Coronary artery (tissue), 2 donors: ENCODE results near the gene KCNMB4.

ENCODE experiments used
- DNase-seq: peaks from one replicate; pipeline ENCODE4 v3.0.0-alpha.2; 2017; ENCODE audit warnings: low spot score
- H3K27ac ChIP-seq, 2 donors: fragments of 200-600 bp; sonication (generic); one replicate each; pipeline ENCODE4 v1.5.1; 2016 to 2019
- H3K4me3 ChIP-seq: fragments of 200-600 bp; sonication (generic); 2 replicates; pipeline ENCODE4 v1.5.1; 2016; ENCODE audit warnings: mild to moderate bottlenecking, moderate library complexity
- CTCF ChIP-seq: fragments of 200-600 bp; sonication (generic); IDR thresholded peaks from one replicate; pipeline ENCODE4 v1.5.1; 2019; ENCODE audit warnings: antibody characterized with exemption

Gene KCNMB4

DNA sequence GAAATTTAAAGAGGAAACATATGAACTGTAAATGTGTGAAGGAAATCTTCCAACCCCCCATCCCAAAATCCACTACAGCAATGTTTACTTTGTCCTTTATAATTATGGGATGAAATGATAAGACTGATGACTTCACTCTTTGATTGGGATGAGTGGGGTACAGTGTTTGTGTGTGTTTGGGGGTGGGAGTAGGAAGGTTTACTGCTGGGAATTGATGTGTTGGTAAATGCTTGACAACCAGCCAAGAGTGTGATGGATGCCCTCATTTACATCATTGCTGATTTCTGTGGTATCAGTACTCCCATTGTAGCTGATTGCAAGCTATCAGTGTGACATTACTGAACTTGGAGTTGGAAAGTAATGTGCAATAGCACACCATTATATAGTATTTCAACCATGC is 90.9 kb downstream of the KCNMB4 start:
- TF ChIP-seq CTCF = no peak
- no peak for DNase-seq
- no peak overlapping the region for H3K27ac ChIP-seq
- no peak overlapping the region for H3K4me3 ChIP-seq

DNA sequence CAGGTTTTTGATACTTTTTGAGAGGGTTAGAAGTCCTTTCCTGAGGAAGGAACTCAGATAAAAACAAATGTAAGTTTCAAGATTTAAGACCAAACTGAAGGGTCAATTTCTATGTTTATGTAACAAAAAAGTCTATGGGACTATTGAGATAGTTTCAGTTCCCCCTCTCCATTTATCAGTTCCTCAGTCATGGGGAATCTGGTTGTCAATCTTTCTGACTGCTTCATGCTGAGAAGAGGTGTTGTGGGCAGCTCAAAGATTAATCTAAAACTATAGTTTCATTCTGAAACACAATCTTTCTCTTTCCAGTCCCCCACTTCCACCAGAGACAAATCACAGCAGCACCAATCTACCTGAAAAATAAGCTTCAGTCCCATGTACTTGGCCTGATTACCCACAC is 93.7 kb downstream of the KCNMB4 start:
- DNase-seq = no peak
- no peak overlapping the region for H3K27ac ChIP-seq

DNA sequence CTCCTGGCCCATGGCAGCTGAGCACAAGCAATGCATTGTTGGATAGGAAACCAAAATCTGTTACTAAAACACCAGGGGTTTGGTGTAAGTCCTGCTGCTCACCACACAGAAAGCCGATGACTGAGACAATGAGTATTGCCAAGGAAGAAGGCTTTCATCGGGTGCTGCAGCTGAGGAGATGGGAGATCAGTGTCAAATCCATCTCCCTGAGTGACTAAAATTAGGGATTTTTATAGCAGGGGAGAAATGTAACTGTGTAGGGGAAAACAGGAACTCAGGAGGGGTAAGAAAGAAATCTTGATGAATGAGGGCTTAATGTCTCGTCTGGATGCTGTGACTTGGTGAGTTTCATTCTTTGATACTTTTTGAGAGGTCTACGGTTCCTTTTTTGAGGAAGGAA is 97.9 kb downstream of the KCNMB4 start:
- H3K4me3 ChIP-seq = no peak overlapping the region
- TF ChIP-seq CTCF = no peak
- no peak for DNase-seq
- H3K27ac ChIP-seq = no peak overlapping the region

More for the DNA sequence above, 93.7 kb downstream of the KCNMB4 start:
- no peak overlapping the region for H3K4me3 ChIP-seq
- no peak for TF ChIP-seq CTCF

DNA sequence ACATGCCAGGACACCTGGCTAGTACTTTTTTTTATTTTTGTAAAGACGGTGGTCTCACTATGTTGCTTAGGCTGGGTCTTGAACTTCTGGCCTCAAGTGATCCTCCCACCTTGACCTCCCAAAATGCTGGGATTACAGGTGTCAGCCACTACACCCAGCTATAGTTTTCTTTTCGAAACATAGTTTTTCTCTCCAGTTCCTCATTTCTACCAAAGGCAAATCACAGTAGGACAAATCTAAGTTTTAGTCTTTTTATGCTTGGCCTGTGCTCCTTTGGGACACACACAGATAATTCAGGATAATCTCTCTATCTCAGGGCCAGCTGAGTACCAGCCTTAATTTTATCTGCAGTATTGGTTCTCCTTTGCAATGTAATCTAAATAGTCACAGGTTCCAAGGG is 100.7 kb downstream of the KCNMB4 start:
- DNase-seq = no peak
- H3K27ac ChIP-seq = no peak overlapping the region
- H3K4me3 ChIP-seq = no peak overlapping the region
- TF ChIP-seq CTCF = no peak

DNA sequence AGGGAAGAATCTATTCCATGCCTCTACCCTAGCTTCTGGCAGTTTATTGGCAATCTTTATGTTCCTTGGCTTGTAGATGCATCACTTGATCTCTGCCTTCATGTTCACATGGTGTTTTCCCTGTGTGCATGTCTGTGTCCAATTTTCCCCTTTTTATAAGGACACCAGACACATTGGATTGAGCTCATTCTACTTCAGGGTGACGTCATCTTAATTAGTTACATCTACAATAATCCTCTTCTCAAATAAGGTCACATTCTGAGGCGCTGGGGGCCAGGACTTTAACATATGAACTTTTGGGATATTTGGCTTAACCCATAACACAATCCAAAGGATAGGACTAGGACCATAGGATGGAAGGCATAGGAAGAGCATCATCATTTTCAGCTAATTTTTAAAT is 101.4 kb downstream of the KCNMB4 start:
- no peak for TF ChIP-seq CTCF
- DNase-seq = no peak
- H3K27ac ChIP-seq = no peak overlapping the region
- no peak overlapping the region for H3K4me3 ChIP-seq

DNA sequence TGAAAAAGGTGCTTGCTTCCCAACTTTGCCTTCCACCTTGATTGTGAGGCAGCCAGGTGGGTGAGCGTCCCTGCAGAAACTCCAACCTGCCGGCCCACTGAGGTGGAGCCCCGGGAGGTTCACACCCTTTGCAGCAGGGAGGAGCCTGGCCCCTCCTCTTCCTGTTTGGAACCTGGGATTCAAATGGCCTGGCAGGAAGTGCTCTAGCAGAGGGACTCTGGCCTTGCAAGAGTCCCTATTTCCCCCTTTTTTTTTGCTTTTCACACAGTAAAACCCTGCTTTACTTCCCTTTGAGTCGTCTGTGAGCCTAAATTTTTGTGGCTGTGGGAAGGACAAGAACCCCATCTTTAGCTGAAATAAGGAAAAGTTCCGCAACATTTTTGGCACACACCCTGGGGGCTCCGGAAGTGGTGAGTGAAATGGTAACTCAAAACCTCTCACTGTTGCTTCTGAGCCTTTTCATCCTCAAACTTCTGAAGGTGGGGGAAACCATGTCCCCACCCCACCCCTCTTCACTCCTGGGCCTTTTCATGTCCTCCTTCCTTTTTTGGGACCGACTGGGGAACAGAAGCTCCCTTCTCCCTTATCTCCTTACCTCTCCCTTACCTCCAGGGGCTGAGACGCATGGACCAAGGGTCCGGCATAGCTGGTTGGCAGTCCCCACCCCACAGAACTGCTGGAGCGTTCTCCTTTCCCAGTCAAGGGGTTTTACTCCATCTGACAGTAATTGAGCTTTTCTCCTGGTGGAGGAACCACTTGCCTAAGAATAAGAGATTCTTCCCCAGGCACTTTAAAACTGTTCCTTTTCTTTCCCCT is 102.0 kb downstream of the KCNMB4 start:
- Histone ChIP-seq H3K27ac (no peak overlapping the region), H3K4me3 (no peak overlapping the region)
- TF ChIP-seq CTCF = no peak
- DNase-seq = no peak

- no peak overlapping the region for H3K27ac ChIP-seq
- TF ChIP-seq CTCF = no peak
- no peak for DNase-seq
- H3K4me3 ChIP-seq = no peak overlapping the region
Measured at GRCh38 chr12:70468741-70469140, 102.7 kb downstream of the KCNMB4 start.
